Liver (tissue), 9 donors: Measurements from ENCODE around the gene USP46. TPM values are rescaled to one million over a fixed set of nuclear protein-coding genes. Genes with fewer than 3 reads are reported as not detected.

Experiments
- DNase-seq: peaks from one replicate; pipeline ENCODE4 v3.0.0-alpha.2; 2017; ENCODE audit warnings: low spot score
- H3K27ac ChIP-seq, 2 donors: one replicate each; pipeline ENCODE4 v1.7.0; 2013; ENCODE audit warnings: inconsistent platforms in 2 of 2, low read length in 2 of 2, control low read depth in 1 of 2, low read depth in 1 of 2, mild to moderate bottlenecking in 1 of 2
- H3K27me3 ChIP-seq, 4 donors: one replicate each; pipeline versions ENCODE4 v1.6.1 to v1.7.0; 2013; ENCODE audit warnings: low read length in 3 of 4, inconsistent platforms in 1 of 4, mild to moderate bottlenecking in 1 of 4, moderate library complexity in 1 of 4; ENCODE audit not compliant: control insufficient read depth in 4 of 4, insufficient read depth in 4 of 4
- H3K36me3 ChIP-seq, 4 donors: one replicate each; pipeline versions ENCODE4 v1.6.1 to v1.7.0; 2013; ENCODE audit warnings: low read length in 3 of 4, mild to moderate bottlenecking in 3 of 4, low read depth in 1 of 4, moderate library complexity in 1 of 4; ENCODE audit not compliant: control insufficient read depth in 4 of 4, insufficient read depth in 3 of 4
- H3K4me1 ChIP-seq, 4 donors: one replicate each; pipeline versions ENCODE4 v1.6.1 to v1.7.0; 2013; ENCODE audit warnings: low read length in 3 of 4, mild to moderate bottlenecking in 3 of 4, moderate library complexity in 1 of 4; ENCODE audit not compliant: control insufficient read depth in 4 of 4, insufficient read depth in 4 of 4
- H3K4me3 ChIP-seq, 3 donors: one replicate each; pipeline versions ENCODE4 v1.6.1 to v1.7.0; 2013; ENCODE audit warnings: low read length in 3 of 3, control low read depth in 1 of 3, low read depth in 1 of 3, mild to moderate bottlenecking in 1 of 3
- H3K9ac ChIP-seq, 2 donors: one replicate each; pipeline ENCODE4 v1.7.0; 2013; ENCODE audit warnings: low read length in 2 of 2, mild to moderate bottlenecking in 2 of 2, moderate library complexity in 2 of 2, control low read depth in 1 of 2, low read depth in 1 of 2
- H3K9me3 ChIP-seq, 4 donors: one replicate each; pipeline versions ENCODE4 v1.6.1 to v1.7.0; 2013; ENCODE audit warnings: low read length in 3 of 4; ENCODE audit not compliant: control insufficient read depth in 4 of 4
- ATF3 ChIP-seq: IDR thresholded peaks from 2 replicates; pipeline ENCODE4 v1.6.1; 2016; ENCODE audit warnings: antibody characterized with exemption
- CTCF ChIP-seq: fragments of 150-350 bp; IDR thresholded peaks from 2 replicates; pipeline ENCODE4 v1.5.1; 2017; ENCODE audit warnings: improper control_type of control experiment, low read depth, low read length; ENCODE audit not compliant: missing input control
- EGR1 ChIP-seq, 2 donors: IDR thresholded peaks; 2 replicates each; pipeline ENCODE4 v1.6.1; 2016 to 2018; ENCODE audit warnings: antibody characterized with exemption in 2 of 2, low read depth in 2 of 2
- FOXA1 ChIP-seq: IDR thresholded peaks from 2 replicates; pipeline ENCODE4 v1.6.1; 2016; ENCODE audit warnings: antibody characterized with exemption
- FOXA2 ChIP-seq: IDR thresholded peaks from 2 replicates; pipeline ENCODE4 v1.6.1; 2016; ENCODE audit warnings: antibody characterized with exemption
- GABPA ChIP-seq, 2 donors: IDR thresholded peaks in 1 of 2; conservative IDR thresholded peaks in 1 of 2; 2 replicates each; pipeline ENCODE4 v1.6.1; 2016; ENCODE audit warnings: antibody characterized with exemption in 2 of 2, mild to moderate bottlenecking in 1 of 2, moderate library complexity in 1 of 2
- HNF4A ChIP-seq, 2 donors: conservative IDR thresholded peaks; 2 replicates each; pipeline ENCODE4 v1.6.1; 2016; ENCODE audit warnings: antibody characterized with exemption in 2 of 2, mild to moderate bottlenecking in 2 of 2
- HNF4G ChIP-seq: IDR thresholded peaks from 2 replicates; pipeline ENCODE4 v1.6.1; 2016; ENCODE audit warnings: antibody characterized with exemption
- JUND ChIP-seq, 2 donors: IDR thresholded peaks; 2 replicates each; pipeline ENCODE4 v1.6.1; 2016; ENCODE audit warnings: antibody characterized with exemption in 2 of 2
- NR2F2 ChIP-seq: IDR thresholded peaks from 2 replicates; pipeline ENCODE4 v1.6.1; 2016; ENCODE audit warnings: antibody characterized with exemption
- RAD21 ChIP-seq, 2 donors: IDR thresholded peaks; 2 replicates each; pipeline ENCODE4 v1.6.1; 2016; ENCODE audit warnings: antibody characterized with exemption in 2 of 2, mild to moderate bottlenecking in 2 of 2
- RXRA ChIP-seq, 2 donors: IDR thresholded peaks; 2 replicates each; pipeline ENCODE4 v1.6.1; 2017 to 2018; ENCODE audit warnings: antibody characterized with exemption in 2 of 2, mild to moderate bottlenecking in 1 of 2
- SP1 ChIP-seq: IDR thresholded peaks from 2 replicates; pipeline ENCODE4 v1.6.1; 2018; ENCODE audit warnings: antibody characterized with exemption, mild to moderate bottlenecking
- TAF1 ChIP-seq: conservative IDR thresholded peaks from 2 replicates; pipeline ENCODE4 v1.6.1; 2016; ENCODE audit warnings: antibody characterized with exemption, mild to moderate bottlenecking
- YY1 ChIP-seq: IDR thresholded peaks from 2 replicates; pipeline ENCODE4 v1.6.1; 2016; ENCODE audit warnings: antibody characterized with exemption, mild to moderate bottlenecking
- ZBTB33 ChIP-seq: IDR thresholded peaks from 2 replicates; pipeline ENCODE4 v1.6.1; 2016; ENCODE audit warnings: antibody characterized with exemption
- WGBS: extraction: QIAGEN DNeasy Blood & Tissue Kit; methylation state at CpG from one replicate; pipeline ENCODE4 v1.1.7; 2013; 5-methylcytosine and 5-hydroxymethylcytosine counted together
- polyA plus RNA-seq, 2 donors: library from polyadenylated mRNA; stranded (reverse) in 1 of 2; unstranded in 1 of 2; fragments of 200-250 nt in 1 of 2; fragments of >200 nt in 1 of 2; fragmentation: Nextera tagmentation in 1 of 2; extraction: Ambion mirVana in 1 of 2; gene quantifications; one replicate each; pipeline versions ENCODE4 v1.2.1 to v1.2.3, GENCODE V29; 2013 to 2015
- total RNA-seq, 2 donors: library from RNA; depleted of rRNA; stranded (reverse); fragments of >200 nt; gene quantifications; one replicate each; pipeline ENCODE4 v1.2.3, GENCODE V29; 2014
- TF ChIP-seq, protein P1 (sequence below): IDR thresholded peaks from 2 replicates; pipeline ENCODE4 v1.6.1; 2016; ENCODE audit warnings: antibody characterized with exemption, mild to moderate bottlenecking
- TF ChIP-seq, protein P2 (sequence below): IDR thresholded peaks from 2 replicates; pipeline ENCODE4 v1.6.1; 2016; ENCODE audit warnings: antibody characterized with exemption
- donor health status: healthy.
- donor health status: healthy.
- donor health status: healthy.
- donor health status: healthy.
- donor health status: healthy.

USP46 gene
- total and polyA plus RNA-seq, 4 donors: 2.3 to 5.5 (median 3.9) TPM

DNA sequence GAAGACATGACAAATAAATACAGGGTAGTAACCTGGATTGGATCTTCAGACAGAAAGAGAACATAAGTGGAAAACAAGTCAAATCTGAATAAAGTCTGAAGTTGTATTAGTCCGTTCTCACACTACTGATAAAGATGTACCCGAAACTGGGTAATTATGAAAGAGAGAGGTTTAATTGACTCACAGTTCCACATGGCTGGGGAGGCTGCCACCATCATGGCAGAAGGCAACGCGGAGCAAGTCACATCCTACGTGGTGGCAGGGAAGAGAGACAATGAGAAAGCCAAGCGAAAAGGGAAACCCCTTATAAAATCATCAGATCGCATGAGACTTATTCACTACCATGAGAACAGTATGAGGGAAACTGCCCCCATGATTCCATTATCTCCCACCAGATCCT lies 82.8 kb downstream of the USP46 start (continued):
- TF ChIP-seq NR2F2 (no peak), JUND (IDR thresholded peaks at IDR 0.05) (no peak)

DNA sequence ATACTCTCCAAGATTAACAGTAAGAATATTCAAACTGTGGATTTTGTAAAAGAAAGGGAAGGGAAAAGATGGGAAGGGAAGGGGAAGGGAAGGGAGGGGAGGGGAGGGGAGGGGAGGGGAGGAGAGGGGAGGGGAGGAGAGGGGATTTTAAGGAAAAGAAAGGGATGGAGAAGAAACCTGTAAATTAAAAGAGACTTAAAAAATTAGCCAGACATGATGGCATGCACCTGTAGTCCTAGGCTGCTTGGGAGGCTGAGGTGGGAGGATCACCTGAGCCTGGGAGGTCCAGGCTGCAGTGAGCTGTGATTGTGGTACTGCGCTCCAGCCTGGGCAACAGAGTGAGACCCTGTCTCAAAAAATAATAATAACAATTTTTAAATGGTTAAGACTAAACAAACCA lies 83.7 kb downstream of the USP46 start:
- WGBS: 98% methylated on average over 1 of the region's 1 CpG
- Histone ChIP-seq H3K36me3 (no peaks in the 10 kb centered on the region), H3K4me1 (peaks cover 0 to under 1% (median 0%) of the 10 kb centered on the region in 4 donors), H3K9me3 (no peaks in the 10 kb centered on the region), H3K27ac (no peak overlapping the region), H3K9ac (no peak overlapping the region), H3K4me3 (no peak overlapping the region), H3K27me3 (no peaks in the 10 kb centered on the region)
- no peak for DNase-seq
- TF ChIP-seq EGR1 (IDR thresholded peaks at IDR 0.05; ENCODE audit: low read depth in 2 of 2): no peak
- TF ChIP-seq RAD21 (IDR thresholded peaks at IDR 0.05): no peak
- no peak for TF ChIP-seq YY1
- TF ChIP-seq, protein P1, sequence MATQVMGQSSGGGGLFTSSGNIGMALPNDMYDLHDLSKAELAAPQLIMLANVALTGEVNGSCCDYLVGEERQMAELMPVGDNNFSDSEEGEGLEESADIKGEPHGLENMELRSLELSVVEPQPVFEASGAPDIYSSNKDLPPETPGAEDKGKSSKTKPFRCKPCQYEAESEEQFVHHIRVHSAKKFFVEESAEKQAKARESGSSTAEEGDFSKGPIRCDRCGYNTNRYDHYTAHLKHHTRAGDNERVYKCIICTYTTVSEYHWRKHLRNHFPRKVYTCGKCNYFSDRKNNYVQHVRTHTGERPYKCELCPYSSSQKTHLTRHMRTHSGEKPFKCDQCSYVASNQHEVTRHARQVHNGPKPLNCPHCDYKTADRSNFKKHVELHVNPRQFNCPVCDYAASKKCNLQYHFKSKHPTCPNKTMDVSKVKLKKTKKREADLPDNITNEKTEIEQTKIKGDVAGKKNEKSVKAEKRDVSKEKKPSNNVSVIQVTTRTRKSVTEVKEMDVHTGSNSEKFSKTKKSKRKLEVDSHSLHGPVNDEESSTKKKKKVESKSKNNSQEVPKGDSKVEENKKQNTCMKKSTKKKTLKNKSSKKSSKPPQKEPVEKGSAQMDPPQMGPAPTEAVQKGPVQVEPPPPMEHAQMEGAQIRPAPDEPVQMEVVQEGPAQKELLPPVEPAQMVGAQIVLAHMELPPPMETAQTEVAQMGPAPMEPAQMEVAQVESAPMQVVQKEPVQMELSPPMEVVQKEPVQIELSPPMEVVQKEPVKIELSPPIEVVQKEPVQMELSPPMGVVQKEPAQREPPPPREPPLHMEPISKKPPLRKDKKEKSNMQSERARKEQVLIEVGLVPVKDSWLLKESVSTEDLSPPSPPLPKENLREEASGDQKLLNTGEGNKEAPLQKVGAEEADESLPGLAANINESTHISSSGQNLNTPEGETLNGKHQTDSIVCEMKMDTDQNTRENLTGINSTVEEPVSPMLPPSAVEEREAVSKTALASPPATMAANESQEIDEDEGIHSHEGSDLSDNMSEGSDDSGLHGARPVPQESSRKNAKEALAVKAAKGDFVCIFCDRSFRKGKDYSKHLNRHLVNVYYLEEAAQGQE: no peak
- TF ChIP-seq ZBTB33: no peak
- no peak for TF ChIP-seq CTCF
- no peak for TF ChIP-seq ATF3
- no peak for TF ChIP-seq HNF4A (conservative IDR thresholded peaks at IDR 0.05)
- TF ChIP-seq TAF1: no peak
- no peak for TF ChIP-seq NR2F2
- TF ChIP-seq GABPA (IDR thresholded peaks at IDR 0.05 in 1 of 2, conservative IDR thresholded peaks at IDR 0.05 in 1 of 2): no peak
- TF ChIP-seq FOXA2: no peak
- no peak for TF ChIP-seq RXRA (IDR thresholded peaks at IDR 0.05)
- TF ChIP-seq, protein P2, sequence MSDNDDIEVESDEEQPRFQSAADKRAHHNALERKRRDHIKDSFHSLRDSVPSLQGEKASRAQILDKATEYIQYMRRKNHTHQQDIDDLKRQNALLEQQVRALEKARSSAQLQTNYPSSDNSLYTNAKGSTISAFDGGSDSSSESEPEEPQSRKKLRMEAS: no peak
- TF ChIP-seq SP1: no peak
- TF ChIP-seq JUND (IDR thresholded peaks at IDR 0.05): no peak
- no peak for TF ChIP-seq FOXA1
- TF ChIP-seq HNF4G: no peak
